ENCODE measurements around the gene CTSL.

Gene CTSL

GRCh38 chr9:87729246-87729645, 3.3 kb downstream of the CTSL start:
- no peak overlapping the region for H3K4me2 ChIP-seq (ENCODE audit: low read length)
- no peaks in the 10 kb centered on the region for H3F3A ChIP-seq (ENCODE audit: control insufficient read depth, insufficient read depth)
- H3K4me1 ChIP-seq (ENCODE audit: control insufficient read depth, low read length): no peaks in the 10 kb centered on the region

GRCh38 chr9:87731321-87731720, 5.4 kb downstream of the CTSL start:
- Histone ChIP-seq H3K4me3 (ENCODE audit: low read length) (no peak overlapping the region), H3F3A (ENCODE audit: control insufficient read depth, insufficient read depth) (no peaks in the 10 kb centered on the region), H3K4me1 (ENCODE audit: control insufficient read depth, low read length) (no peaks in the 10 kb centered on the region), H3K36me3 (ENCODE audit: control insufficient read depth, low read length) (no peaks in the 10 kb centered on the region), H3K4me2 (ENCODE audit: low read length) (no peak overlapping the region), H3K27ac (ENCODE audit: low read depth, low read length) (no peak overlapping the region), H3K79me2 (ENCODE audit: control insufficient read depth, low read length) (no peaks in the 10 kb centered on the region), H3K9me2 (replicated peaks; ENCODE audit: control insufficient read depth, low read length) (no peaks in the 10 kb centered on the region), H3K27me3 (ENCODE audit: control insufficient read depth, low read length) (no peaks in the 10 kb centered on the region), H3K9me3 (ENCODE audit: control insufficient read depth, insufficient read depth, low read length) (no peaks in the 10 kb centered on the region; the same call in 1 of the 2 replicates), H4K20me1 (ENCODE audit: control insufficient read depth, insufficient read depth, low read depth, low read length) (no peaks in the 10 kb centered on the region)
- TF ChIP-seq CTCF (IDR thresholded peaks at IDR 0.05; ENCODE audit: low read depth, low read length, poor library complexity, severe bottlenecking): no peak
- no peak for TF ChIP-seq EZH2phosphoT487 (IDR thresholded peaks at IDR 0.05; ENCODE audit: borderline replicate concordance, low read length)

More at GRCh38 chr9:87729246-87729645, 3.3 kb downstream of the CTSL start:
- H3K27ac ChIP-seq (ENCODE audit: low read depth, low read length): no peak overlapping the region
- H3K9me3 ChIP-seq (ENCODE audit: control insufficient read depth, insufficient read depth, low read length): peaks cover 7% of the 10 kb centered on the region; the same call in 1 of the 2 replicates
- H3K4me3 ChIP-seq (ENCODE audit: low read length): no peak overlapping the region
- no peaks in the 10 kb centered on the region for H3K79me2 ChIP-seq (ENCODE audit: control insufficient read depth, low read length)
- no peaks in the 10 kb centered on the region for H3K9me2 ChIP-seq (replicated peaks; ENCODE audit: control insufficient read depth, low read length)
- H3K36me3 ChIP-seq (ENCODE audit: control insufficient read depth, low read length): no peaks in the 10 kb centered on the region
- no peaks in the 10 kb centered on the region for H4K20me1 ChIP-seq (ENCODE audit: control insufficient read depth, insufficient read depth, low read depth, low read length)
- H3K27me3 ChIP-seq (ENCODE audit: control insufficient read depth, low read length): no peaks in the 10 kb centered on the region
- no peak for TF ChIP-seq EZH2phosphoT487 (IDR thresholded peaks at IDR 0.05; ENCODE audit: borderline replicate concordance, low read length)
- TF ChIP-seq CTCF (IDR thresholded peaks at IDR 0.05; ENCODE audit: low read depth, low read length, poor library complexity, severe bottlenecking): no peak

- Histone ChIP-seq H3K9me2 (replicated peaks; ENCODE audit: control insufficient read depth, low read length) (no peaks in the 10 kb centered on the region), H3K4me3 (ENCODE audit: low read length) (no peak overlapping the region), H3K27ac (ENCODE audit: low read depth, low read length) (no peak overlapping the region), H3K79me2 (ENCODE audit: control insufficient read depth, low read length) (no peaks in the 10 kb centered on the region), H3K4me1 (ENCODE audit: control insufficient read depth, low read length) (no peaks in the 10 kb centered on the region), H3K36me3 (ENCODE audit: control insufficient read depth, low read length) (no peaks in the 10 kb centered on the region), H3K4me2 (ENCODE audit: low read length) (no peak overlapping the region), H4K20me1 (ENCODE audit: control insufficient read depth, insufficient read depth, low read depth, low read length) (no peaks in the 10 kb centered on the region), H3K9me3 (ENCODE audit: control insufficient read depth, insufficient read depth, low read length) (no peaks in the 10 kb centered on the region; the same call in 1 of the 2 replicates), H3K27me3 (ENCODE audit: control insufficient read depth, low read length) (no peaks in the 10 kb centered on the region), H3F3A (ENCODE audit: control insufficient read depth, insufficient read depth) (no peaks in the 10 kb centered on the region)
- no peak for TF ChIP-seq EZH2phosphoT487 (IDR thresholded peaks at IDR 0.05; ENCODE audit: borderline replicate concordance, low read length)
These were observed 6.4 kb downstream of the CTSL start for GRCh38 chr9:87732344-87732743.

- no peaks in the 10 kb centered on the region for H3K36me3 ChIP-seq (ENCODE audit: control insufficient read depth, low read length)
- no peak overlapping the region for H3K4me2 ChIP-seq (ENCODE audit: low read length)
- H4K20me1 ChIP-seq (ENCODE audit: control insufficient read depth, insufficient read depth, low read depth, low read length): no peaks in the 10 kb centered on the region
- H3K27ac ChIP-seq (ENCODE audit: low read depth, low read length): no peak overlapping the region
- no peak for TF ChIP-seq CTCF (IDR thresholded peaks at IDR 0.05; ENCODE audit: low read depth, low read length, poor library complexity, severe bottlenecking)
- TF ChIP-seq EZH2phosphoT487 (IDR thresholded peaks at IDR 0.05; ENCODE audit: borderline replicate concordance, low read length): no peak
- H3K9me3 ChIP-seq (ENCODE audit: control insufficient read depth, insufficient read depth, low read length): no peaks in the 10 kb centered on the region; the same call in 1 of the 2 replicates
- H3K4me1 ChIP-seq (ENCODE audit: control insufficient read depth, low read length): no peaks in the 10 kb centered on the region
- H3K9me2 ChIP-seq (replicated peaks; ENCODE audit: control insufficient read depth, low read length): no peaks in the 10 kb centered on the region
- no peaks in the 10 kb centered on the region for H3F3A ChIP-seq (ENCODE audit: control insufficient read depth, insufficient read depth)
- H3K79me2 ChIP-seq (ENCODE audit: control insufficient read depth, low read length): no peaks in the 10 kb centered on the region
- H3K4me3 ChIP-seq (ENCODE audit: low read length): no peak overlapping the region
- H3K27me3 ChIP-seq (ENCODE audit: control insufficient read depth, low read length): no peaks in the 10 kb centered on the region
These were observed 6.8 kb downstream of the CTSL start for GRCh38 chr9:87732756-87733155.

All from DOHH2 (cell line).